Ovary (tissue), 3 donors: ENCODE measurements around the gene SOST.

ENCODE experiments used
- CTCF ChIP-seq, 3 donors: fragments of 450-650 bp in 2 of 3; fragments of 200-600 bp in 1 of 3; IDR thresholded peaks; one replicate each; pipeline versions ENCODE4 v1.5.1 to v1.8.0; 2016 to 2022; ENCODE audit warnings: antibody characterized with exemption in 3 of 3, mild to moderate bottlenecking in 1 of 3
- POLR2A ChIP-seq: fragments of 450-650 bp; IDR thresholded peaks from one replicate; pipeline ENCODE4 v1.6.1; 2017; ENCODE audit warnings: antibody characterized with exemption, mild to moderate bottlenecking, moderate library complexity
- donor health status: DM: no; HTN: no; CAD: no.

- TF ChIP-seq CTCF (IDR thresholded peaks at IDR 0.05), result no peak
- no peak for TF ChIP-seq POLR2A
These were observed 24.2 kb downstream of the SOST start for GRCh38 chr17:43734376-43734775.
